Brain microvascular endothelial cell (primary cell): Measurements from ENCODE around the gene NRXN3.

ENCODE experiments used
- DNase-seq: peaks from one replicate; pipeline ENCODE4 v3.0.0-alpha.2; 2020
- H3K27ac ChIP-seq: fragments of 250-450 bp; sonication (Bioruptor Pico); 2 replicates; pipeline ENCODE4 v1.5.1; 2020; ENCODE audit warnings: mild to moderate bottlenecking, moderate library complexity
- H3K27me3 ChIP-seq: fragments of 250-450 bp; sonication (Bioruptor Pico); replicated peaks from 2 replicates; pipeline ENCODE4 v1.5.1; 2020; ENCODE audit warnings: mild to moderate bottlenecking
- H3K36me3 ChIP-seq: fragments of 250-450 bp; sonication (Bioruptor Pico); replicated peaks from 2 replicates; pipeline ENCODE4 v1.5.1; 2020; ENCODE audit warnings: mild to moderate bottlenecking
- H3K4me3 ChIP-seq: 2 replicates; pipeline ENCODE4 v1.5.1; 2011; ENCODE audit warnings: low read depth, mild to moderate bottlenecking, control low read depth, low read length, moderate library complexity
- CTCF ChIP-seq: IDR thresholded peaks from 2 replicates; pipeline ENCODE4 v1.5.1; 2011; ENCODE audit warnings: low read depth, mild to moderate bottlenecking, moderate library complexity, low read length, control low read depth, inconsistent platforms; ENCODE audit errors: missing control alignments
- in situ Hi-C: cut with HindIII; loops from 2 replicates; pipeline ENCODE4 v1.10.0; 2017; ENCODE audit warnings: low sequenced_read_pairs, low pct_ligation_motif_present

The NRXN3 gene

GRCh38 chr14:78202976-78203375 is 32.8 kb downstream of the NRXN3 start:
- Histone ChIP-seq H3K4me3 (no peak overlapping the region), H3K27me3 (no peaks in the 10 kb centered on the region), H3K36me3 (no peaks in the 10 kb centered on the region), H3K27ac (no peak overlapping the region)
- in situ Hi-C loops = no loop called here
- no peak for TF ChIP-seq CTCF
- DNase-seq = no peak

- in situ Hi-C loops = no loop called here
- Histone ChIP-seq H3K36me3 (no peaks in the 10 kb centered on the region), H3K27me3 (no peaks in the 10 kb centered on the region), H3K27ac (no peak overlapping the region), H3K4me3 (no peak overlapping the region)
- DNase-seq = no peak
- TF ChIP-seq CTCF = no peak
These were observed 37.2 kb downstream of the NRXN3 start for GRCh38 chr14:78207414-78207813.

GRCh38 chr14:78220273-78220672 is 50.1 kb downstream of the NRXN3 start:
- Histone ChIP-seq H3K27me3 (no peaks in the 10 kb centered on the region), H3K27ac (no peak overlapping the region), H3K4me3 (no peak overlapping the region), H3K36me3 (no peaks in the 10 kb centered on the region)
- DNase-seq = no peak
- TF ChIP-seq CTCF = no peak
- in situ Hi-C loops = no loop called here

DNA sequence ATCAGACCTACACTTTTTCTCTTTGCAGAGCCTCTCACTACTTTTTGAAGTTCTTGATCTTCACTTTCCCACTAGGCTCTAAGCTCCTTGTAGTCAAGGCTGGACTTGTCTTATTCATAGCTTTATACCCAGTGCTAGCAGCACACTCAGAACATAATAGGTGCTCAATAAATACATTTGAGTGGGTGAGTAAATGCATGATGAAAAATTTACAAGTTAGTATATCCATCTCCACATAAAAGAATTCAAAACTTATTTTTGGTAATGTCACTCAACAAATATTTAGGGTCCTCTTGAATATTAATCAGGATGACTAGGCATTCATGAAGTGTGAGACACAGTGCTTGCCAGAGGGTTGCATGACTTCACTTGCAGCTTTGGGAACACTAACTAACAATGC is 52.6 kb downstream of the NRXN3 start:
- Histone ChIP-seq H3K27ac (no peak overlapping the region), H3K36me3 (no peaks in the 10 kb centered on the region), H3K27me3 (no peaks in the 10 kb centered on the region), H3K4me3 (no peak overlapping the region)
- DNase-seq = no peak
- in situ Hi-C loops = no loop called here
- no peak for TF ChIP-seq CTCF

DNA sequence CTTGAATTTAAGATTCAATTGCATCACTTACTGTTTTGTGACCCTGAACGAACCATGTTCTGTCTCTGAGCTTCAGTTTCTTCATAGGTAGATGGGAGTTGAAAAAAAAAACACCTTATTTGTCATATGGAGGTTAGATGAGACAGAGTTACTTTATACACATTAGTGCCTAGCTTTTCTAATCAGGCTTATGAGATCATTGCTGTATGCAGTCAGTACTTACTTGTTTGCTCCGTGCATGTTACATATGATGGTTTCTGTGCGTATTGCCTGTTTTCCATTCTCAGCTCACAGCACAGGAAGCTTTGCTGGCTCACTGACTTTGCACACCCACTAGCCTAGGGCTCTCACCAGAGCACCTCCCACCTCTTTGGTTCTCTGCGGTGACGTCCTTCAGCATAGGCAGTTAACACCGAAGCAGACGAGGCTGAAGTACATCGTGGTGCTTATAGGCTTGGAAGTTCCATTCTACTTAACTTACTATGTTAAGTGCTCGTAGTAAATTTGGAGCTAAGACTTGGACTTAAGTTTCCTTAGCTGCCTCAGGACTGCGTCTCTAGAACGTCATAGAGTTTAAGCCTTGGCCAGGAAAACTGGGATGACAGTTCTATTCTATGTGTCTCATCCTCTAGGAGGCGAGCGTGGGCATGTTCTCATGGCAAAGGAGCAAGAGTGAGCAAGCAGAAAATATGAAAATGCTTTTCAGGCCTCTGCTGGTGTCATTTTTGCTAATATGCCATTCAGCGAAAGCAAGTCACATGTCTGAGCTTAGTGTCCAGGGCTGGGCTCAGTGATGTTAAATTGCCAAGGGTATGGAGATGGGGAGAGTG is 57.3 kb downstream of the NRXN3 start:
- no peaks in the 10 kb centered on the region for H3K36me3 ChIP-seq
- DNase-seq = no peak
- no peak for TF ChIP-seq CTCF
- H3K27me3 ChIP-seq = no peaks in the 10 kb centered on the region
- H3K27ac ChIP-seq = no peak overlapping the region
- H3K4me3 ChIP-seq = no peak overlapping the region
- in situ Hi-C loops = no loop called here

GRCh38 chr14:78228702-78229327 is 58.6 kb downstream of the NRXN3 start:
- DNase-seq = no peak
- H3K4me3 ChIP-seq = no peak overlapping the region
- in situ Hi-C loops = no loop called here
- TF ChIP-seq CTCF = no peak
- H3K36me3 ChIP-seq = no peaks in the 10 kb centered on the region
- no peak overlapping the region for H3K27ac ChIP-seq
- H3K27me3 ChIP-seq = no peaks in the 10 kb centered on the region
